Effector memory CD8-positive, alpha-beta T cell (primary cell): ENCODE data around the gene NPIPB4.
"Not testable (repeated sequence)": the region's sequence is repeated elsewhere in the genome, so short reads cannot be mapped to it uniquely, and the experiment has no call there.

ENCODE experiments used
- ATAC-seq: fragments of 150-1000 bp; cut with Tn5 transposase; replicated peaks from 2 replicates; pipeline ENCODE4 v1.10.0; 2021; ENCODE audit warnings: mild to moderate bottlenecking, moderate library complexity
- DNase-seq, 3 experiments: peaks; one replicate each; pipeline ENCODE4 v3.0.0; 2021
- H3K27ac Mint-ChIP-seq, 2 donors: one replicate each; pipeline ENCODE4 v1.8.0; 2022; ENCODE audit warnings: mild to moderate bottlenecking in 2 of 2, mixed read lengths in 2 of 2, moderate library complexity in 2 of 2
- H3K27me3 Mint-ChIP-seq, 2 donors: one replicate each; pipeline ENCODE4 v1.8.0; 2022; ENCODE audit warnings: mixed read lengths in 2 of 2
- H3K36me3 Mint-ChIP-seq: one replicate; pipeline ENCODE4 v1.8.0; 2022; ENCODE audit warnings: mild to moderate bottlenecking, moderate library complexity, mixed read lengths; ENCODE audit not compliant: insufficient read depth
- H3K4me1 Mint-ChIP-seq, 2 donors: one replicate each; pipeline ENCODE4 v1.8.0; 2022; ENCODE audit warnings: low read depth in 2 of 2, mixed read lengths in 2 of 2
- H3K4me3 Mint-ChIP-seq, 2 donors: one replicate each; pipeline ENCODE4 v1.8.0; 2022; ENCODE audit warnings: mild to moderate bottlenecking in 2 of 2, mixed read lengths in 2 of 2, moderate library complexity in 2 of 2
- H3K9me3 Mint-ChIP-seq, 2 donors: one replicate each; pipeline ENCODE4 v1.8.0; 2022; ENCODE audit warnings: mixed read lengths in 2 of 2

NPIPB4 gene

DNA sequence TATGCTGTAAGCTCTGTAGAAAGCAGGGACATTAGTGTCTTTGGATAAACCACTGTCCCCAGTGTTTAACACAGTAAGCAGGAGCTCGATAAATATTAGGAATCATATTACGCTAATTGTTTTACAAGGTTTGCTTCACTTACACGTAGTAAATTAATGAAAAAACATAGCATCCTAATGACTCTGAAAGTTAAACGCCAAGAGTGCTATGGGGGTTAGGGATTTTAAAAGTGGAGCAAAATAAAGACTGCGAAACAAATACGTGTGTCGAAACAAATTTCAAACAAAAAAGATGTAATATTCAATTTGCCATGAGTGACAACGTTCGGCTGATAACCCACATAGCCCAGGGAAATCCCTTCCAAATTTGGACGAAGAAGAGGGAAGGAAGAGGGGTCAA is 37.9 kb downstream of the NPIPB4 start:
- not testable (repeated sequence) for DNase-seq, H3K27me3 Mint-ChIP-seq, H3K9me3 Mint-ChIP-seq, ATAC-seq
- peaks cover 12 to 16% of the 10 kb centered on the region in 2 donors for H3K4me1 Mint-ChIP-seq
- peak overlapping the region; percentile 86 to 90 for H3K4me3 Mint-ChIP-seq
- peak overlapping the region; percentile 98 to 99 for H3K27ac Mint-ChIP-seq
- H3K36me3 Mint-ChIP-seq, result peaks cover 27% of the 10 kb centered on the region

DNA sequence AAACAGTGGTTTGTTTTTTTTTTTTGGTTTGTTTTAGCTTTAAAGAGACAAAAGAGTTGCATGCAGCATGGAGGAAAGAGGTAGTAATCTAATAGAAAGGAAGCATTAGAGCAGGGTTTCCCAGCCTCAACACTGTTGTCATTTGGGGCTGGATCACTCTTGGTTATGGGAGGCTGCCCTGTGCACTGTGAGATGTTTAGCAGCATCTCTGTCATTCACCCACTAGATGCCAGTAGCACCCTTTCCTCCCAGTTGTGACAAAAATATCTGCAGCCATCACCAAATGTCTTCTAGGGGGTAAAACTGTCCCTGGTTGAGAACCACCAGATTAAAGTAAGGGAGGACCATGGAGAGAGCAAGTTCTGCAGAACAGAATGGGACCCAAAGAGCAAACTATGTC is 40.5 kb downstream of the NPIPB4 start:
- not testable (repeated sequence) for H3K9me3 Mint-ChIP-seq, H3K27me3 Mint-ChIP-seq, DNase-seq, H3K27ac Mint-ChIP-seq, H3K4me3 Mint-ChIP-seq
- Mint-ChIP-seq H3K4me1 (peaks cover 12 to 16% of the 10 kb centered on the region in 2 donors), H3K36me3 (peaks cover 40% of the 10 kb centered on the region)
- peak; percentile 61 for ATAC-seq

DNA sequence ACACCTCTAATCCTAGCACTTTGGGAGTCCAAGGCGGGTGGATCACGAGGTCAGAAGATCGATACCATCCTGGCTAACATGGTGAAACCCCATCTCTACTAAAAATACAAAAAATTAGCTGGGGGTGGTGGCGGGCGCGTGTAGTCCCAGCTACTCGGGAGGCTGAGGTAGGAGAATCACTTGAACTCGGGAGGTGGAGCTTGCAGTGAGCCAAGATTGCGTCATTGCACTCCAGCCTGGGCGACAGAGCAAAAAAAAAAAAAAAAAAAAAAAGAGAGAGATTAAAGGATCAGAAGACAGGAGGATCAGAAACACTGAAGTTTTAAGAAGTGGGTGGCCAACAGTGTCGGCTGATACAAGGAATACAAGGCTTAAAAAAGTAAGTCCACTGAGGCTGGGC is 41.9 kb downstream of the NPIPB4 start:
- Mint-ChIP-seq H3K27ac (peak overlapping the region in 1 of 2 donors; percentile 51), H3K36me3 (peaks cover 50% of the 10 kb centered on the region), H3K4me1 (peaks cover 12 to 16% of the 10 kb centered on the region in 2 donors)
- DNase-seq, H3K27me3 Mint-ChIP-seq, H3K4me3 Mint-ChIP-seq, ATAC-seq, H3K9me3 Mint-ChIP-seq: not testable (repeated sequence)

DNA sequence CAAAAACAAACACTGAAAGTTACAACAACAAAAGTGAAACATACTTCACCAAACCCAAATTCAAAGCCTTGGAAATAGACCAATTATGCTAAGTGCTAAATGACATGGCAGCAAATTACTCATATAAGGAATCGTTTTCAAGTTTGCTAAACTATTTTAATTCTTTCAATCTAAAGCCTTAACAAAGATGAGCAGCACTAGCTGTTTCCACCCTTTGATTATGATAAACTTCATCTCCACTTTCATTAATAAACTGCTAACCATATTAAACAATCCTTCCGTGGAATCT is 55.2 kb downstream of the NPIPB4 start:
- not testable (repeated sequence) for ATAC-seq, H3K9me3 Mint-ChIP-seq, DNase-seq, H3K27me3 Mint-ChIP-seq, H3K4me1 Mint-ChIP-seq, H3K4me3 Mint-ChIP-seq, H3K27ac Mint-ChIP-seq
- H3K36me3 Mint-ChIP-seq, result peaks cover 24% of the 10 kb centered on the region

DNA sequence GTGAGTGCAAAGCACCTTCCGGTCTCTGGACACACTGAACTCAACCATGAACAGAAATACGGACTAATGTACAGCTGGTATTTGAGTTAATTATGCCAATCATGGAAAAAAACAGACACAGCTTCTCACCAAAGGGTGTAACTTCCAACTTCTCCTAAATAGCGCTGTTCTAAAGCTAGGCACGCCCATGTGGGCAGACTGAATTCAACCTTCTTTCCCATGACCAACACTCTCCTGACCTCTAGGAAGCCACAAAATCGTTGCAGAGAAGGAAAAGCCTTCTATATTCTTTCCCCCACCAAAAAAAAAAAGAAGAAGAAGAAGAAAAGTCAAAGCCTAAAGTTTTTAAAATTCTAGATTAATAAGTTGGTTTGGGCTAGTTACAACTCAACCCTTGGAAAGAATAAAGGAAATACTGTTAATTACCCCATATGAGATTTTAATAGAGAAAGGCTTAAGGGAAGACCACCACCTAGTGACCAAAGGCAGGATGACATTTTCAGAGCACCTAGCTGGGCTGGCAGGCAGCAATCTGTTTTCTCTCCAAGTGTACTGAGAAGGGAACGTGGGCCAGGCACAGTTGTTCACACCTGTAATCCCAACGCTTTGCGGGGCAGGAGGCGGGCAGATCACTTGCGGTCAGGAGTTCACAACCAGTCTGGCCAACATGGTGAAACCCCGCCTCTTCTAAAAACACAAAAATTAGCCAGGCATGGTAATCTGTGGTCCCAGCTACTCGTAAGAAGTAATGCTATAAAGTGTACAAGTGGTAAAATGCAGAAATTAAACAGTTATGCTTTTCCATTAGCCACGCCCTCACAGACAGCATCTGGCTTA is 55.8 kb downstream of the NPIPB4 start:
- H3K27ac Mint-ChIP-seq, H3K9me3 Mint-ChIP-seq, H3K4me1 Mint-ChIP-seq, H3K27me3 Mint-ChIP-seq, H3K4me3 Mint-ChIP-seq: not testable (repeated sequence)
- ATAC-seq, result peak; percentile 61
- peak in 2 of 3 experiments; percentile 17 to 24 for DNase-seq
- peaks cover 27% of the 10 kb centered on the region for H3K36me3 Mint-ChIP-seq

DNA sequence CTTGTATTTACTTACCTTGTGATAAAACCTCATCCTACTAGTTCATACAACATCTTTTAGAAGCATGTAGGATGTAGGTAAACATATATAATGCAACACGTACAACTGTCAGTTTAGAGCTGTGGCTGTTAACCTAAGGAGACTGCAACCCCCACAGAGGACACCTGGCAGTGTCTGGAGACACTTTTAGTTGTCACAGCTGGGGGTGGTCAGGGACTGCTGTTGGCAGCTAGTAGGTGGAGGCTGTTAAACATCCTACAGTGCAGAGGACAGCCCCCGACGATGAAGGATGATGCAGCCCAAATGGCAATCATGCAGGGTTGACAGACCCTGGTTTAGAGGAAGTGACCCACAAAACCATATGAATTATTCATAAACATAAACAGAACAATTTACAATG is 59.0 kb downstream of the NPIPB4 start:
- not testable (repeated sequence) for H3K4me1 Mint-ChIP-seq, DNase-seq, H3K4me3 Mint-ChIP-seq, H3K27ac Mint-ChIP-seq, H3K9me3 Mint-ChIP-seq, ATAC-seq, H3K27me3 Mint-ChIP-seq
- peaks cover 26% of the 10 kb centered on the region for H3K36me3 Mint-ChIP-seq

DNA sequence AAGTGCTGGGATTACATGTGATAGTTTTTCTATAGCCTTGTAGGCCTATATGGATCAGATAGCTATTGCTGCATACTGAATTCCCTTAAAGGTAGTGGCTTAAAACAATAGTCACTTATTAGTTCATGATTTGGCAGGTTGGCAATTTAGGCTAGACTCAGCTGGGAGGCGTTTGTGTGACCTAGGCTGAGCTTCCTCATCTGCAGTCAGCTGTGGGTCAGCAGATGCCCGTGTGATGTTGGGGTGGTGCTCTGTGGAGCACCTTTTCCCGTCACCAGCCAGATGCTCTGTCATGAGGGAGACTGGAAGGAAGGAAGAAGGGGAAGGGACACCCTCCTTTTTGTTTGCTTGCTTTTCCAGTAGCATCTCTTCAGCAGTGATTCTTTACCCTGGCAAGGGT is 64.2 kb downstream of the NPIPB4 start:
- DNase-seq, H3K4me1 Mint-ChIP-seq, H3K27ac Mint-ChIP-seq, H3K27me3 Mint-ChIP-seq, ATAC-seq, H3K9me3 Mint-ChIP-seq, H3K4me3 Mint-ChIP-seq: not testable (repeated sequence)
- H3K36me3 Mint-ChIP-seq, result peaks cover 18% of the 10 kb centered on the region

DNA sequence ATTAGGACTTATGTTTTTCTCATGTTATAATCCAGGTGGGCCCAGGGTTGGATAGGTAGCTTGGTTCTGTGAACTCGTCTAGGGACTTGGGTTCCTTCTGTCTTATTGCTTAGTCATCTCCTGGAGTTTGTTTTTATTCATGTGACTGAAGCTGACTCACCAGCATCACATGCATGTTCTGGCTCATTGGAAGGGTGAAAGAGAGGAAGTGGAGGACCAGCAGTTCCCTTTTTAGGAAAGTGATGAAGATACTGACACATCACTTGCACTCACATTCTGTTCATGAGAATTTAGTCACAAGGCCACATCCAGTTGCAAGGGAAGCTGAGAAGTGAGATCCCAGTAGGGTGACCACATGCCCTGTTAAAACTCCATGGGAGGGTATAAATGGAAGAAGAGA is 67.0 kb downstream of the NPIPB4 start:
- H3K27me3 Mint-ChIP-seq, H3K9me3 Mint-ChIP-seq, H3K36me3 Mint-ChIP-seq, H3K27ac Mint-ChIP-seq, H3K4me1 Mint-ChIP-seq, DNase-seq, H3K4me3 Mint-ChIP-seq: not testable (repeated sequence)
- peak; percentile 51 for ATAC-seq
